GM10248 (cell line): ENCODE measurements around the gene CAMK2D.

Experiments used
- CTCF ChIA-PET: fragments of 300-600 bp; sonication (Branson Sonifier 250); formaldehyde crosslinking; extraction: SDS; loops from one replicate; lab custom pipeline; 2021; ENCODE audit warnings: antibody characterized with exemption; lab: Yijun Ruan, JAX
- POLR2A ChIA-PET: fragments of 350-650 bp; sonication (Branson Sonifier 250); formaldehyde crosslinking; extraction: SDS; loops from one replicate; lab custom pipeline; 2020; ENCODE audit warnings: antibody characterized with exemption; lab: Yijun Ruan, JAX
- DNase-seq: peaks from one replicate; pipeline ENCODE4 v3.0.0; 2012; ENCODE audit errors: extremely low spot score
- CTCF ChIP-seq: IDR thresholded peaks from 2 replicates; pipeline ENCODE4 v1.5.1; 2012; ENCODE audit warnings: mild to moderate bottlenecking, low read depth; ENCODE audit errors: extremely low read depth, missing control alignments, control extremely low read depth

CAMK2D gene

GRCh38 chr4:113614414-113614813, 147.1 kb downstream of the CAMK2D start:
- DNase-seq = no peak
- ChIA-PET CTCF (interaction anchor here (1.1 to 1.4 kb wide), 5 partner anchors 12 to 34 kb away, joined by 3 read pairs; no protein-coding TSS in a partner anchor), POLR2A (no interaction called here)
- no peak for TF ChIP-seq CTCF

GRCh38 chr4:113613503-113613902, 148.0 kb downstream of the CAMK2D start:
- POLR2A ChIA-PET = no interaction called here
- TF ChIP-seq CTCF = no peak
- DNase-seq = no peak
- CTCF ChIA-PET = interaction anchor here (1.0 kb wide), 1 partner anchor 41 kb away, joined by 3 read pairs; no protein-coding TSS in a partner anchor

GRCh38 chr4:113610537-113610936, 151.0 kb downstream of the CAMK2D start:
- no peak for TF ChIP-seq CTCF
- ChIA-PET POLR2A (no interaction called here), CTCF (interaction anchor here (0.9 to 1.0 kb wide), 2 partner anchors 12 to 63 kb away, joined by 3 to 4 read pairs; no protein-coding TSS in a partner anchor)
- DNase-seq = no peak

- CTCF ChIA-PET = no interaction called here
- peak; percentile 33 for DNase-seq
- POLR2A ChIA-PET = no interaction called here
- no peak for TF ChIP-seq CTCF
These were observed 153.5 kb downstream of the CAMK2D start for GRCh38 chr4:113607998-113608397.

- POLR2A ChIA-PET = no interaction called here
- TF ChIP-seq CTCF = no peak
- CTCF ChIA-PET = interaction anchor here (1.0 kb wide), 1 partner anchor 219 kb away, joined by 3 read pairs; no protein-coding TSS in a partner anchor
- DNase-seq = peak; percentile 8
These were observed 154.3 kb downstream of the CAMK2D start for GRCh38 chr4:113607147-113607720.

GRCh38 chr4:113604955-113605354, 156.6 kb downstream of the CAMK2D start:
- no peak for TF ChIP-seq CTCF
- ChIA-PET CTCF (no interaction called here), POLR2A (no interaction called here)
- DNase-seq = no peak

GRCh38 chr4:113603911-113604310, 157.6 kb downstream of the CAMK2D start:
- CTCF ChIA-PET = no interaction called here
- no peak for DNase-seq
- POLR2A ChIA-PET = no interaction called here
- no peak for TF ChIP-seq CTCF
